ENCODE results near the gene GLI3.

The GLI3 gene

DNA sequence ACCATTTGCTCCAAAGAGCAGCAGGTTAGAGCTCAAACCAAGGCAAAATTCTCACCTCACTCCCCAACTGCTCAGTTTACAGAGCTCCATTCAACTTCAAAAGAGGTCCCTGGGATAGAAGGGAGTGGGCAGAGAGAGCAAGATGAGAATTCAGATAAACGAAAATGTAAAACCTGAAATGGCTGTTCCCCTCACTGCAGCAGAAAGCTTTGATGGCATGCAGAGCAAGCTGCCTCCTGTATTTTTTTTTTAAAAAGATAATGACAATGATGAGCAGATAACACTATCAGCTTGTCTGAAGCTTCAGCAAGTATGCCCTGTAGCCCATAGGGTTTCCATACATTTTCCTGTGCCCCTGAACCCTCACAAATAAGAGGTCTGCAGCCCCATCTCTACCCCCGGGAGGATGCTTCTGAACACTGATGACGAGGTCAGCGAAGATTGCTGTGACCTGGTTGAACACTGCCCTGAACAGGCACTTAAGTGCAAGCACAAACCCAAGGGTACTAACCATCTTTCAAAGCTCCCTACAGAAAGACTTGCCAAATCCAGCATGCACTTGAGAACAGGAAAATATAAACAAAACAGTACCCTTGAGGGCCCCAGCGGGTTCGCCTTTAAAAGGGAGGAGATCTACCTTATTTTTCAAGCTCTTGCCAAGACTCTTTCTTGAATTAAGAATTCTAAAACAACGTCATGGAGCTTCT lies 81.3 kb downstream of the GLI3 start:
- DNase-seq = no peak
- in situ Hi-C loops (cut with MboI; ENCODE audit: low pct_unique_long_range_greater_than_20kb, low sequenced_read_pairs) = no loop called here

GRCh38 chr7:42154173-42154572 lies 82.8 kb downstream of the GLI3 start:
- in situ Hi-C loops (cut with MboI; ENCODE audit: low pct_unique_long_range_greater_than_20kb, low sequenced_read_pairs) = no loop called here
- DNase-seq = no peak

- in situ Hi-C loops (cut with MboI; ENCODE audit: low pct_unique_long_range_greater_than_20kb, low sequenced_read_pairs) = no loop called here
- no peak for DNase-seq
Measured at GRCh38 chr7:42152329-42153205, 84.4 kb downstream of the GLI3 start.

DNA sequence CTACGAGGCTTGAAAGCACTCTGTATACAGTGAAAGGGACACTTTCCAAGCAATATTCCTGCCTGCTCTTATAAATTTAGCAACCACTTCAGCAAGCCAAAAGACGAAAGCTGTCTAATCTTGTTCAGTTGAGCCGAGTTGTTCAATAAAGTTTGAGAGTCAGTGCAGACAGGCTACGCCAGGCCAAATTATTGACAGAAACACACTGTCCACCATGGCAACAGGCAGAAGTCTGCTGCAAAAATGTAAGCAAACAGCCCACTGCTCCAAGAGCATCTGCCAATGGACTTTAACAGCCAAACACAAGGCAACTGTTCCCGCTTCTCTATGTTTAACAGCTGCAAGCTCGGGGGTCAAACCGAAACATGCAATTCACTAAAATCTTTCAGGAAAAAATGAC lies 85.7 kb downstream of the GLI3 start:
- in situ Hi-C loops (cut with MboI; ENCODE audit: low pct_unique_long_range_greater_than_20kb, low sequenced_read_pairs) = no loop called here
- DNase-seq = no peak

- in situ Hi-C loops (cut with MboI; ENCODE audit: low pct_unique_long_range_greater_than_20kb, low sequenced_read_pairs) = no loop called here
- no peak for DNase-seq
Measured at GRCh38 chr7:42145539-42145938, 91.5 kb downstream of the GLI3 start.

DNA sequence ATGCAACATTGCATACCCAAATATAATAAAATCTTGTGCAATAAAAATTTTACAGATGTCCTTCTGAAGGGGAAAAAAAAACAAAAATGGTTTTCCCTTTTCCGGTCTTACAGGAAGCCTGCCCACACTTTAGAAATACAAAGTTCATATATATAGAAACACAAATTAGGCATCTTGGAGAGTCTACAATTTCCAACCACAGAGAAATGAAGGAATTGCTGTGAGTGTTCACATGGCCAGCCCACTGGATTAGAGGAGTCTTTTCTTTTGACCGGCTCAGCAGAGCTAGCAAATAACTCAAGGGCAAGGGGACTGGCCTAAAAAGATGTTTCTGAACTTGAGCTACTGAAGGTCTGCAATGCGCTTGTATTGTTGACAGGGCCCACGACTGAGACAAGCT lies 92.4 kb downstream of the GLI3 start:
- no peak for DNase-seq
- in situ Hi-C loops (cut with MboI; ENCODE audit: low pct_unique_long_range_greater_than_20kb, low sequenced_read_pairs) = no loop called here

- in situ Hi-C loops (cut with MboI; ENCODE audit: low pct_unique_long_range_greater_than_20kb, low sequenced_read_pairs) = no loop called here
- no peak for DNase-seq
Measured at GRCh38 chr7:42143711-42144600, 93.1 kb downstream of the GLI3 start.

DNA sequence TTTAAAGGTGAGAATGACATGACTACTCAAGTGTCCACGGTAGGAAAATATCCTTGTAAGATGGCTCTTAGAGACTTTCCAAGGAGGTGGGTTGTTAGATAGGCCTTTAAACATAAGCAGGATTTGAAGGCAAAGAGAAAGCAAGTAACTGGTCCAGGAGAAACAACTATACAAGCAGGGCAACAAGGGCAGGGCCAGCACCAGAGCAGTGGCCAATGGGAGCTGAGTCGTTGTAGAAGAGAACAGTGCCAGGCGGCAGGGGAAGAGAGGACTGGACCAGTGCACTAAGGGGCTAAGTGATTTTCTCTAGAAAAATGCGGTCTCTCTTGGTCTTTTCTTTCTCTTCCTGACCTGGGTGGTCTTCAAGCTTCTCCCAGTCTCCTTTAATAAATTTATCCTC lies 94.9 kb downstream of the GLI3 start:
- DNase-seq = no peak
- in situ Hi-C loops (cut with MboI; ENCODE audit: low pct_unique_long_range_greater_than_20kb, low sequenced_read_pairs) = no loop called here

DNA sequence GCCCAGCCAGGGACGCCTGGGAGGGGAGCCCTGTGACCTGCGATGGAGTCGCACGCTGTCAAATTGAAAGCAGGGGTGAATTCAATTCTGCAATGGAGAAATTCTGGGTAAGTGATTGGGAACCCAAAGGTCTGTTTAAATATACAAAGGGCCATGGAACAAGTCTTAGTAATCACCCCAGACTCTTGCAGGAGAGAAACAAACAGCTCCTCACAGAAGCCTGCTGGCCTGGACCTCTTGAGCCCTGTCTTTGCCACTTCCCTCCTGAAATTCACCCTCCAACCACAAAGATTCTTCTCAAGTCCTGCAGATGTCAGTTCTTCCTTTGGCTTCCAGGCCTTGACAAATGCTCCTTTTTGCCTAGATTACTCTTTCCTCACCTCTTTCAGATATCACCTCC lies 97.3 kb downstream of the GLI3 start:
- no peak for DNase-seq
- in situ Hi-C loops (cut with MboI; ENCODE audit: low pct_unique_long_range_greater_than_20kb, low sequenced_read_pairs) = no loop called here

GRCh38 chr7:42138691-42139090 lies 98.3 kb downstream of the GLI3 start:
- in situ Hi-C loops (cut with MboI; ENCODE audit: low pct_unique_long_range_greater_than_20kb, low sequenced_read_pairs) = no loop called here
- no peak for DNase-seq

GRCh38 chr7:42137941-42138340 lies 99.1 kb downstream of the GLI3 start:
- in situ Hi-C loops (cut with MboI; ENCODE audit: low pct_unique_long_range_greater_than_20kb, low sequenced_read_pairs) = no loop called here
- no peak for DNase-seq

DNA sequence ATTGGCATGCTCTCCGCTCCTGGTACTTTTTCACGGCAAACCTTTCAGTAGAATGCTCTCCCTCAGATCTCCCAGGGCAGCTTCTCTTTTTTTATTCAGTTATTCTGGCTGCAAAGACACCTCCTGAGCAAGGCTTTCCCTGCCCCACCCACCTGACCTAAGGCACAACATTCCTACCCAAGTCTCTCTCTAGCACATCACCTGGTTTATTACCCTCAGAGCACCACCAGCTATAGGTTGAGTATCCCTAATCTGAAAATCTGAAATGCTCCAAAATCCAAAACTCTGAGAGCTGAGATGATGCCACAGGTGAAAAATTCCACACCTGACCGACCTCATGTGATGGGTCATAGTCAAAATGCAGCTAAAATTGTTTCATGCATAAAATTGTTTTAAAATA lies 99.6 kb downstream of the GLI3 start:
- DNase-seq = no peak
- in situ Hi-C loops (cut with MboI; ENCODE audit: low pct_unique_long_range_greater_than_20kb, low sequenced_read_pairs) = no loop called here

GRCh38 chr7:42135728-42136127 lies 101.3 kb downstream of the GLI3 start:
- in situ Hi-C loops (cut with MboI; ENCODE audit: low pct_unique_long_range_greater_than_20kb, low sequenced_read_pairs) = no loop called here
- no peak for DNase-seq

DNA sequence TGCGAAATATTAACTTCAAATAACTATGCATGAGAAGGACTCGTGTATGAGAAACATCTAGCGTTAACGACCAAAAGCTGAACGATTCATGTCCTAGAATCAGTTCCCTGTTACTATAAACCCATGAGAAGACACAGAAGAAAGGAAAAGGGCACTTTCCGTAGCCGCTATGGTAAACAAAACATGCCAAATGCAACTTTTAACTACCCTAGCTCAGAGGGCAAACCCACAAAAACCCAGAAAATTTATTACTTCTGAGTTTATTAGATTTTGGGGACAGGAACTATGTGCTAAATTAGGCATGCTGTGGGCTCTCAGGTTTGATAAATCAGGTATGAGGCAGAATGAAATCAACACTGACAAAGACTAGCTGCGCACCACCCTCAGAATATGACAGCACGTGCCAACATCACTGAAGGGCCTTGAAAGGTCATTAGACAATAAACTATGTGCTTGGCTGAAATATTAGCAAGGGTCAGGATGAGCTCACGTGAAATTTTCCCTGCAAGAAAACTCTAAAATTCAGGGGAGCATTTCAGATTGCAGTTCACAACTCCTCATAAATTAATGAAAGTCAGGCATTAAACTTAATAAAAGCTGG lies 102.6 kb downstream of the GLI3 start:
- in situ Hi-C loops (cut with MboI; ENCODE audit: low pct_unique_long_range_greater_than_20kb, low sequenced_read_pairs) = no loop called here
- DNase-seq = no peak

GRCh38 chr7:42133321-42133720 lies 103.7 kb downstream of the GLI3 start:
- no peak for DNase-seq
- in situ Hi-C loops (cut with MboI; ENCODE audit: low pct_unique_long_range_greater_than_20kb, low sequenced_read_pairs) = no loop called here

DNA sequence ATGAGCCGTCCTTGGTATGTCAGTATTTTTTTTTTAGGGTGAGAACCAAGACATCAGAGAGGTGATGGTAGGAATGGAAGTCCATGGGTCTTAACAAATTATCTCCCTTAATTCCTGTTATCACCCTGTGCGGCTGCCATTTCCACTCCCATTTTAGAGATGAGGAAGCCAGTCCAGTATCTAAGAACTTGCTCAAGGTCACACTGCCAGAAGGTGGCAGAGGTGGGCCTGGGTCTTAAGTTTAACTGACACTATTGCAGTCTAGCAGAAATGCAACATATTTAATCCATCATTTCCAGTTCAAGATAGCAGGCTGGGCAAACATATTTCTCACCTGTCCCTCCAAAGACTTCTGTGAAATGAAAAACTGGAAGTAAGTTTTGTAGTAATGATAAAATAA lies 108.3 kb downstream of the GLI3 start:
- peak; percentile 1 for DNase-seq
- in situ Hi-C loops (cut with MboI; ENCODE audit: low pct_unique_long_range_greater_than_20kb, low sequenced_read_pairs) = no loop called here

- DNase-seq = no peak
- in situ Hi-C loops (cut with MboI; ENCODE audit: low pct_unique_long_range_greater_than_20kb, low sequenced_read_pairs) = no loop called here
Measured at GRCh38 chr7:42127232-42127622, 109.8 kb downstream of the GLI3 start.

DNA sequence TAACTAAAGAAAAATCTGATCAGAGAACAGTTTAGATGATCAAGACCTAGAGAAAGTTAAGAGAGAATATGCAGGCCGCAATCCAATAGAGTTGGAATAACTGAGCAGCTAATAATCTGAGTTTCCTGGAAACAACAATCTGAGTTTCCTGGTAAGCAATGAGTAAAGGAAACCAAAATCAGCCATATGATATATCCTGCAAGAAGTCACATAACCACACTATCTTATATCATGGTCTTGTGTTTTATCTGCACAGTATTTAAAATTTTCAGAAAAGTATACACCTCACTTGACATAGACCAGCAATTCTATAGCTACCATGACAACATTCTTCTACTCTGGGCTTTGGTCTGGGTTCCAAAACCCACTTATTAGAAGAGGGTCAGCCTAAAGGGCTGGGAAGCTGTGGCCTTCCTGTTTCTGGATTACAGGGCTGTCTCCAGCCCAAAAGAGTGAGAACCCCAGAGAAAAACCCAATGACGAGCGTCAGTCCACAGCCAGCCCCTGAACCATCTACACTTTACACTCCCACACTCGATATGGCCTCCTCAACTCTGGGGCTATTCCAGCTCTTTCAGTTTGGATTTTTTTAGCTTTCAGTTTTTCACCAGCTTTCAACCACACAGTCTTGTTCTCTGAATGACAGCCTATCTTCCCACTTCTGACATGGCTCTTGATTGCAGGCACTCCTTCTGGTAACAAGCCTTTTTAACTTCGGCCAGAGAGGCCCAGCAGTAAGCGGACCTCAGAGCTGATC lies 110.4 kb downstream of the GLI3 start:
- in situ Hi-C loops (cut with MboI; ENCODE audit: low pct_unique_long_range_greater_than_20kb, low sequenced_read_pairs) = no loop called here
- no peak for DNase-seq

DNA sequence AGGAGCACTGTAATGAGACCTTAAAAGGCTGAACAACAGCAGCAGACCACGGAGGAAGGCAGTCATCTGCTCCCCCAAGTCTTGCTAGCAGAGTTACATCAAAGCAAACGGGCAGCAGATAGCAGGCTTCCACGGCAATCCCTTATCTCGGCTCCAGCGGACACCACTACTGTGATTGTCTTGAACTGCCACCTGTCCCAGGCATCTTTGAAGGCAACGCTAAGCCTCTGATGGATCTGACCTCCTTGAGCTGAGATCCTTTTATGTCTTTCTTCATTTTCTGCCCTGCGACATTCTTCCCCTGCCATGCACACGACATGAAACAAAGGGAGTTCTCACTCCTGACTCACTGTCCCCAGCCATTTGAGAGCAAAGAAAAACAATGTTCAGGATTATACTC lies 111.7 kb downstream of the GLI3 start:
- in situ Hi-C loops (cut with MboI; ENCODE audit: low pct_unique_long_range_greater_than_20kb, low sequenced_read_pairs) = no loop called here
- no peak for DNase-seq
